ENCODE data around the gene PAM. TPM values are rescaled to one million over a fixed set of nuclear protein-coding genes. Genes with fewer than 3 reads are reported as not detected.

Gene PAM
- total and polyA plus RNA-seq, 11 donors: 569 to 1,548 (median 1,087) TPM

DNA sequence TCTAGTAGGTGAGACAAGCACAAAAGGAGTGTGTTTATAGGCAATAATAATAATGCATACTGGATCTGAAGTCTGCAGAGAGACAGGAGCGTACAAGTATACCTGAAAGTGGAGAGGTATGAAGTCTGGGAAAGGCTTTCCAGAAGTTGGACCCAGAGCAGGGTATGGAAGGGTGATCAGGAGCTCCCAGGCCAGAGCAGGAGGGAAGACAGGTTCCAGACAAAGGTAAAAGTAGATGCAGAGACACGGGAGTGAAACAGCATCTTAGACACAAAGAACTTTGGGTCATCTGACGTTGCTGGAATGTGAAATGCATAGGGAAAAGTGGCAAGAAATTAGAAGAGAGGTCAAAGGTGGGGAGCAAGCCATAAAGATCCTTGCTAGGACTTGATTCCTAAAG, 175.1 kb downstream of the PAM start:
- Histone ChIP-seq H3K27ac (no peak overlapping the region), H3K36me3 (peaks cover 0 to 61% (median 24%) of the 10 kb centered on the region in 9 donors), H3K4me1 (peaks cover 0 to 33% (median 13%) of the 10 kb centered on the region in 12 donors), H3K27me3 (no peaks in the 10 kb centered on the region), H3K4me3 (no peak overlapping the region), H3K9me3 (no peaks in the 10 kb centered on the region)
- TF ChIP-seq, protein P1, sequence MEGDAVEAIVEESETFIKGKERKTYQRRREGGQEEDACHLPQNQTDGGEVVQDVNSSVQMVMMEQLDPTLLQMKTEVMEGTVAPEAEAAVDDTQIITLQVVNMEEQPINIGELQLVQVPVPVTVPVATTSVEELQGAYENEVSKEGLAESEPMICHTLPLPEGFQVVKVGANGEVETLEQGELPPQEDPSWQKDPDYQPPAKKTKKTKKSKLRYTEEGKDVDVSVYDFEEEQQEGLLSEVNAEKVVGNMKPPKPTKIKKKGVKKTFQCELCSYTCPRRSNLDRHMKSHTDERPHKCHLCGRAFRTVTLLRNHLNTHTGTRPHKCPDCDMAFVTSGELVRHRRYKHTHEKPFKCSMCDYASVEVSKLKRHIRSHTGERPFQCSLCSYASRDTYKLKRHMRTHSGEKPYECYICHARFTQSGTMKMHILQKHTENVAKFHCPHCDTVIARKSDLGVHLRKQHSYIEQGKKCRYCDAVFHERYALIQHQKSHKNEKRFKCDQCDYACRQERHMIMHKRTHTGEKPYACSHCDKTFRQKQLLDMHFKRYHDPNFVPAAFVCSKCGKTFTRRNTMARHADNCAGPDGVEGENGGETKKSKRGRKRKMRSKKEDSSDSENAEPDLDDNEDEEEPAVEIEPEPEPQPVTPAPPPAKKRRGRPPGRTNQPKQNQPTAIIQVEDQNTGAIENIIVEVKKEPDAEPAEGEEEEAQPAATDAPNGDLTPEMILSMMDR (IDR thresholded peaks at IDR 0.05): no peak
- TF ChIP-seq POLR2A (IDR thresholded peaks at IDR 0.05): no peak
- no peak for ATAC-seq
- 90 to 94% (median 92%) methylated on average over 3 of the region's 3 CpGs for WGBS, 4 donors
- intact Hi-C loops (cut with DNase I): loop anchor here in 1 of 10 donors (10.0 kb wide), 1 partner anchor 145 kb away; no protein-coding TSS in a partner anchor
- DNase-seq: no peak

DNA sequence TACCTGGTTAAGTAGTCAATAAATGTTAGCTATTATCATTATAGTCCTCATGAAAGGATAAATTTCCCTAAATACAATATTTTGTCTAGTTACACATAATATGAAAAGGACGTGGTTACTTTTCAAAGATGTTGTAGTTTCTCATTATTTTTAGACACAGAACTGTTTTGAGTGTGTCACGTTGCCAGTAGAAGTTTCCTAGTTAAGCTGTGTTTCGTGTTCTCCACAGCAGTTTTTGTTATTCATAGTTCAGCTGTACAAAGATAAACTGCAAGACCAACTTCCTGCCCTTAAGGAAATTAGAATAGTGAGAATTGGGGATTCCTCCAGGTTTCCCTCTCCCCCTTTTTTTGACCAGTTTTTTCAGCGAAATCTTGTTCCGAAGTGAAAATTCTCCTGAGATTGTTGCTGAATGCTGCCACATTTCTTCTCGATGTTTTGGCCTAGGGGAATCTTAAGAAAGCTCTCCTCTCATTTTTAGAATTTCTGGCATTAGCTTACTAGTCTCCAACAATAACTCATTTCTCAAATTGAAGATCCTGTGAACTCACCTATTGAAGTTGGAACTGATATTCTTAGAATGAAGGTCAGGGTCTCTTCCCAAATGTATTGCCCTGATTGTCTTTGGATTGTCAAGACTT, 176.1 kb downstream of the PAM start:
- ATAC-seq (no peak), DNase-seq (no peak)
- intact Hi-C loops (cut with DNase I): loop anchor here in 1 of 10 donors (10.0 kb wide), 1 partner anchor 146 kb away; no protein-coding TSS in a partner anchor

DNA sequence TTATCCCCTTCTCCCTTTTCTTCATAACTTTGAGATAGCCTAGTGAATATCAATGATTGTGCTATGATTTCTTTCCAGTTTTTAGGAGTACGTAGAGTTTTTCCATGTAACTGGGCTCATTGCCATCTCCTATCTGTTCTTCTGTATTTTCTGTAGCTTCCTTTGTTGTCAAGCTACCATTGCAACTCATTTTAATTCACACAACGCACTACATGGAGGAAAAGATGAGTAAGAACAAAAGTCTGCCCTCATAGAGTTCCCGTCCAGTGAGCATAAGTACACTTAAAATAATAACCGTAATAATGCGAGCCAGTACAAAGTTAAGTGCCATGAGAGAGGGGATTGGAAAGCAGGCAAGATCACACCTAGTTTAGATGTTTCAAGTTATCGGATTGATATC, 177.7 kb downstream of the PAM start:
- ATAC-seq (peak in 3 of 4 donors; percentile 32 to 72 (median 47)), DNase-seq (no peak)
- peaks cover 0 to 33% (median 13%) of the 10 kb centered on the region in 12 donors for H3K4me1 ChIP-seq
- peaks cover 0 to 45% (median 6%) of the 10 kb centered on the region in 9 donors for H3K36me3 ChIP-seq
- no peak overlapping the region for H3K4me3 ChIP-seq
- WGBS, 4 donors: 52 to 63% (median 58%) methylated on average over 6 of the region's 6 CpGs
- H3K9me3 ChIP-seq: no peaks in the 10 kb centered on the region
- H3K27me3 ChIP-seq: no peaks in the 10 kb centered on the region
- H3K27ac ChIP-seq: peak overlapping the region in 2 of 12 donors; percentile 20 to 33
- intact Hi-C loops (cut with DNase I): loop anchor here in 1 of 10 donors (10.0 kb wide), 1 partner anchor 148 kb away; no protein-coding TSS in a partner anchor
- no peak for TF ChIP-seq POLR2A (IDR thresholded peaks at IDR 0.05)
- TF ChIP-seq, protein P1 (IDR thresholded peaks at IDR 0.05): no peak

More for the DNA sequence above, 176.1 kb downstream of the PAM start:
- WGBS, 4 donors: 41 to 44% (median 43%) methylated on average over 6 of the region's 6 CpGs
- Histone ChIP-seq H3K4me3 (no peak overlapping the region), H3K27me3 (no peaks in the 10 kb centered on the region), H3K27ac (peak overlapping the region in 5 of 12 donors; percentile 3 to 36 (median 15)), H3K36me3 (peaks cover 0 to 52% (median 19%) of the 10 kb centered on the region in 9 donors), H3K4me1 (peaks cover 0 to 33% (median 13%) of the 10 kb centered on the region in 12 donors), H3K9me3 (no peaks in the 10 kb centered on the region)
- no peak for TF ChIP-seq POLR2A (IDR thresholded peaks at IDR 0.05)
- TF ChIP-seq, protein P1 (IDR thresholded peaks at IDR 0.05): no peak

DNA sequence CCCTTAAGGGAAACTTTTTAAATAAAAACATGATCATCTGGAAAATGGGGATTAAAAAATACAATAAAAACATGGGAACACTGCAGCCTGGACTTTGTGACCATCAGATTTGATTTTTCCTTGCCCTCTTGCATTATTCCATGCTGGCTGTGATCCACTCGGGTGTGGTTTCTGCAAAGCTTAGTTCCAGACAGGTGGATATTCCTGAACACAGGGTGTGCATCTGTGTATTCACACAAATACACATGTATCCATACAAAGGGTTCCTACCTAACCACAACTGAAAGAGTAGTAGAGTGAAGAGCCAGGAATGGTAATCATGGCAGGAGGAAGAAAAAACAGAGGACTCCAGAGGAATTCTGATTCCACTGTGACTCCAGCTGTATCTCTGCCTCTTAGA, 178.2 kb downstream of the PAM start:
- Histone ChIP-seq H3K4me3 (no peak overlapping the region), H3K9me3 (no peaks in the 10 kb centered on the region), H3K27me3 (no peaks in the 10 kb centered on the region), H3K4me1 (peaks cover 0 to 37% (median 13%) of the 10 kb centered on the region in 12 donors), H3K36me3 (peaks cover 0 to 47% (median 6%) of the 10 kb centered on the region in 9 donors), H3K27ac (peak overlapping the region in 2 of 12 donors; percentile 20 to 33)
- DNase-seq (no peak), ATAC-seq (peak in 1 of 4 donors; percentile 18)
- no peak for TF ChIP-seq POLR2A (IDR thresholded peaks at IDR 0.05)
- TF ChIP-seq, protein P1 (IDR thresholded peaks at IDR 0.05): no peak
- intact Hi-C loops (cut with DNase I): loop anchor here in 1 of 10 donors (10.0 kb wide), 1 partner anchor 149 kb away; no protein-coding TSS in a partner anchor
- 89 to 98% (median 96%) methylated on average over 1 of the region's 1 CpG for WGBS, 4 donors

Measured in heart left ventricle (tissue), 16 donors.